A549 (cell line): Measurements from ENCODE around the gene CDC73.

Experiments used
- ESRRA ChIP-seq: fragments of 150-350 bp; IDR thresholded peaks from 2 replicates; pipeline ENCODE4 v1.6.1; 2014; ENCODE audit warnings: mild to moderate bottlenecking, low read length, borderline replicate concordance
- HOXA7 ChIP-seq: fragments of 250-450 bp; sonication (Bioruptor Pico); IDR thresholded peaks from 2 replicates; pipeline ENCODE4 v1.5.0; 2020; ENCODE audit warnings: mild to moderate bottlenecking, moderate library complexity
- JUNB ChIP-seq: fragments of >200 bp; sonication (Bioruptor Twin); formaldehyde crosslinking; IDR thresholded peaks from 2 replicates; pipeline ENCODE4 v1.6.1; 2016
- KDM1A ChIP-seq: fragments of 200-600 bp; sonication (generic); IDR thresholded peaks from 2 replicates; pipeline ENCODE4 v1.6.1; 2016; ENCODE audit warnings: low read depth, mild to moderate bottlenecking
- NR3C1 ChIP-seq: fragments of >200 bp; sonication (Bioruptor Twin); formaldehyde crosslinking; IDR thresholded peaks from 3 replicates; pipeline ENCODE4 v1.6.1; 2017
- POLR2A ChIP-seq: IDR thresholded peaks from 2 replicates; pipeline ENCODE4 v1.6.1; 2012; ENCODE audit warnings: mild to moderate bottlenecking, low read length
- POLR2AphosphoS2 ChIP-seq: conservative IDR thresholded peaks from 2 replicates; pipeline ENCODE4 v1.6.1; 2012; ENCODE audit warnings: low read length, improper control_type of control experiment, inconsistent platforms
- RFX5 ChIP-seq: fragments of 450-650 bp; IDR thresholded peaks from 2 replicates; pipeline ENCODE4 v1.7.1; 2014; ENCODE audit warnings: antibody characterized with exemption, mild to moderate bottlenecking, moderate library complexity
- SMC3 ChIP-seq: fragments of >200 bp; sonication (Bioruptor Twin); formaldehyde crosslinking; IDR thresholded peaks from 3 replicates; pipeline ENCODE4 v1.6.1; 2018; ENCODE audit warnings: inconsistent platforms
- ZC3H11A ChIP-seq: fragments of 450-650 bp; IDR thresholded peaks from 2 replicates; pipeline ENCODE4 v1.6.1; 2014; ENCODE audit warnings: antibody characterized with exemption, mild to moderate bottlenecking
- TF ChIP-seq, protein P1 (sequence below): fragments of >200 bp; sonication (Bioruptor Twin); formaldehyde crosslinking; IDR thresholded peaks from 3 replicates; pipeline ENCODE4 v1.5.1; 2016
- TF ChIP-seq, protein P2 (sequence below): fragments of >200 bp; sonication (Bioruptor Twin); formaldehyde crosslinking; IDR thresholded peaks from 3 replicates; pipeline ENCODE4 v1.6.1; 2016
- TF ChIP-seq, protein P3 (sequence below): fragments of 200-600 bp; sonication (generic); IDR thresholded peaks from 2 replicates; pipeline ENCODE4 v1.6.1; 2016; ENCODE audit warnings: antibody characterized with exemption, mild to moderate bottlenecking, moderate library complexity
- TF ChIP-seq, protein P4 (sequence below): fragments of 150-350 bp; IDR thresholded peaks from 2 replicates; pipeline ENCODE4 v1.6.1; 2014; ENCODE audit warnings: low read depth, mild to moderate bottlenecking, low read length

DNA sequence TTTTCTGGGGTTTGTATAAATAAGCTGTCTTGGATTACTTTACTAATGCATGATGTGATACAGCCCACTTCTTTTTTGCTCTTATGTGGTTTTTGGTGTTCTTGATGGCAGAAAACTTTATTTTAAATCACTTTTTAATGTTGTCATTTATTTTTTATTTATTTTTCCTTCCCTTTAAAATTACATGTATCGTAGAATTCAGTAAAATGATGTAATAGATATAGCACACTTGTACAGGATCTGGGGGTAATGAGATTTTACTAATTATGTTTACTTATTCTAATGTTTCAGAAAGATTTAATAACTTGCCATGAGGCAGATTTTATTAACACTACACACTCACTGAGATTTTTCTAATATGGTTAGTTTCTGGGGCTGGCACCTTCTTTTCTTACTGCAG lies 65.3 kb downstream of the CDC73 start:
- TF ChIP-seq POLR2A (no peak), RFX5 (no peak), NR3C1 (no peak), POLR2AphosphoS2 (no peak), HOXA7 (CRISPR knock-in tag) (no peak), ZC3H11A (no peak), KDM1A (no peak), JUNB (no peak), ESRRA (no peak), SMC3 (no peak)
- TF ChIP-seq, protein P1, sequence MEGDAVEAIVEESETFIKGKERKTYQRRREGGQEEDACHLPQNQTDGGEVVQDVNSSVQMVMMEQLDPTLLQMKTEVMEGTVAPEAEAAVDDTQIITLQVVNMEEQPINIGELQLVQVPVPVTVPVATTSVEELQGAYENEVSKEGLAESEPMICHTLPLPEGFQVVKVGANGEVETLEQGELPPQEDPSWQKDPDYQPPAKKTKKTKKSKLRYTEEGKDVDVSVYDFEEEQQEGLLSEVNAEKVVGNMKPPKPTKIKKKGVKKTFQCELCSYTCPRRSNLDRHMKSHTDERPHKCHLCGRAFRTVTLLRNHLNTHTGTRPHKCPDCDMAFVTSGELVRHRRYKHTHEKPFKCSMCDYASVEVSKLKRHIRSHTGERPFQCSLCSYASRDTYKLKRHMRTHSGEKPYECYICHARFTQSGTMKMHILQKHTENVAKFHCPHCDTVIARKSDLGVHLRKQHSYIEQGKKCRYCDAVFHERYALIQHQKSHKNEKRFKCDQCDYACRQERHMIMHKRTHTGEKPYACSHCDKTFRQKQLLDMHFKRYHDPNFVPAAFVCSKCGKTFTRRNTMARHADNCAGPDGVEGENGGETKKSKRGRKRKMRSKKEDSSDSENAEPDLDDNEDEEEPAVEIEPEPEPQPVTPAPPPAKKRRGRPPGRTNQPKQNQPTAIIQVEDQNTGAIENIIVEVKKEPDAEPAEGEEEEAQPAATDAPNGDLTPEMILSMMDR: no peak
- TF ChIP-seq, protein P2, sequence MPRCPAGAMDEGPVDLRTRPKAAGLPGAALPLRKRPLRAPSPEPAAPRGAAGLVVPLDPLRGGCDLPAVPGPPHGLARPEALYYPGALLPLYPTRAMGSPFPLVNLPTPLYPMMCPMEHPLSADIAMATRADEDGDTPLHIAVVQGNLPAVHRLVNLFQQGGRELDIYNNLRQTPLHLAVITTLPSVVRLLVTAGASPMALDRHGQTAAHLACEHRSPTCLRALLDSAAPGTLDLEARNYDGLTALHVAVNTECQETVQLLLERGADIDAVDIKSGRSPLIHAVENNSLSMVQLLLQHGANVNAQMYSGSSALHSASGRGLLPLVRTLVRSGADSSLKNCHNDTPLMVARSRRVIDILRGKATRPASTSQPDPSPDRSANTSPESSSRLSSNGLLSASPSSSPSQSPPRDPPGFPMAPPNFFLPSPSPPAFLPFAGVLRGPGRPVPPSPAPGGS: no peak
- TF ChIP-seq, protein P3, sequence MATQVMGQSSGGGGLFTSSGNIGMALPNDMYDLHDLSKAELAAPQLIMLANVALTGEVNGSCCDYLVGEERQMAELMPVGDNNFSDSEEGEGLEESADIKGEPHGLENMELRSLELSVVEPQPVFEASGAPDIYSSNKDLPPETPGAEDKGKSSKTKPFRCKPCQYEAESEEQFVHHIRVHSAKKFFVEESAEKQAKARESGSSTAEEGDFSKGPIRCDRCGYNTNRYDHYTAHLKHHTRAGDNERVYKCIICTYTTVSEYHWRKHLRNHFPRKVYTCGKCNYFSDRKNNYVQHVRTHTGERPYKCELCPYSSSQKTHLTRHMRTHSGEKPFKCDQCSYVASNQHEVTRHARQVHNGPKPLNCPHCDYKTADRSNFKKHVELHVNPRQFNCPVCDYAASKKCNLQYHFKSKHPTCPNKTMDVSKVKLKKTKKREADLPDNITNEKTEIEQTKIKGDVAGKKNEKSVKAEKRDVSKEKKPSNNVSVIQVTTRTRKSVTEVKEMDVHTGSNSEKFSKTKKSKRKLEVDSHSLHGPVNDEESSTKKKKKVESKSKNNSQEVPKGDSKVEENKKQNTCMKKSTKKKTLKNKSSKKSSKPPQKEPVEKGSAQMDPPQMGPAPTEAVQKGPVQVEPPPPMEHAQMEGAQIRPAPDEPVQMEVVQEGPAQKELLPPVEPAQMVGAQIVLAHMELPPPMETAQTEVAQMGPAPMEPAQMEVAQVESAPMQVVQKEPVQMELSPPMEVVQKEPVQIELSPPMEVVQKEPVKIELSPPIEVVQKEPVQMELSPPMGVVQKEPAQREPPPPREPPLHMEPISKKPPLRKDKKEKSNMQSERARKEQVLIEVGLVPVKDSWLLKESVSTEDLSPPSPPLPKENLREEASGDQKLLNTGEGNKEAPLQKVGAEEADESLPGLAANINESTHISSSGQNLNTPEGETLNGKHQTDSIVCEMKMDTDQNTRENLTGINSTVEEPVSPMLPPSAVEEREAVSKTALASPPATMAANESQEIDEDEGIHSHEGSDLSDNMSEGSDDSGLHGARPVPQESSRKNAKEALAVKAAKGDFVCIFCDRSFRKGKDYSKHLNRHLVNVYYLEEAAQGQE: no peak
- TF ChIP-seq, protein P4, sequence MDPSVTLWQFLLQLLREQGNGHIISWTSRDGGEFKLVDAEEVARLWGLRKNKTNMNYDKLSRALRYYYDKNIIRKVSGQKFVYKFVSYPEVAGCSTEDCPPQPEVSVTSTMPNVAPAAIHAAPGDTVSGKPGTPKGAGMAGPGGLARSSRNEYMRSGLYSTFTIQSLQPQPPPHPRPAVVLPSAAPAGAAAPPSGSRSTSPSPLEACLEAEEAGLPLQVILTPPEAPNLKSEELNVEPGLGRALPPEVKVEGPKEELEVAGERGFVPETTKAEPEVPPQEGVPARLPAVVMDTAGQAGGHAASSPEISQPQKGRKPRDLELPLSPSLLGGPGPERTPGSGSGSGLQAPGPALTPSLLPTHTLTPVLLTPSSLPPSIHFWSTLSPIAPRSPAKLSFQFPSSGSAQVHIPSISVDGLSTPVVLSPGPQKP: no peak
